Sigmoid colon (tissue), 7 donors: ENCODE measurements around the gene NPAS2. TPM values are rescaled to one million over a fixed set of nuclear protein-coding genes. Genes with fewer than 3 reads are reported as not detected.
A peak's percentile ranks its signal among the peaks of the same experiment; 100 is the strongest.

Experiments
- DNase-seq: peaks from one replicate; pipeline ENCODE4 v3.0.0-alpha.2; 2019
- H3K27ac ChIP-seq, 4 donors: fragments of 200-600 bp; sonication (generic); one replicate each; pipeline ENCODE4 v1.5.1; 2016 to 2019; ENCODE audit warnings: mild to moderate bottlenecking in 1 of 4
- H3K27me3 ChIP-seq, 3 donors: fragments of 200-600 bp; sonication (generic); one replicate each; pipeline ENCODE4 v1.5.1; 2019; ENCODE audit warnings: mild to moderate bottlenecking in 1 of 3
- H3K36me3 ChIP-seq, 4 donors: fragments of 200-600 bp; sonication (generic); one replicate each; pipeline ENCODE4 v1.5.1; 2016 to 2019
- H3K4me1 ChIP-seq, 4 donors: fragments of 200-600 bp; sonication (generic); one replicate each; pipeline ENCODE4 v1.5.1; 2017 to 2019
- H3K4me3 ChIP-seq, 4 donors: fragments of 200-600 bp; sonication (generic); one replicate each; pipeline ENCODE4 v1.5.1; 2017 to 2019; ENCODE audit warnings: mild to moderate bottlenecking in 2 of 4, moderate library complexity in 1 of 4
- H3K9me3 ChIP-seq, 4 donors: fragments of 200-600 bp in 3 of 4; sonication (generic) in 3 of 4; one replicate each; pipeline versions ENCODE4 v1.5.1 to v1.6.1; 2013 to 2019
- EP300 ChIP-seq, 4 donors: sonication (generic); formaldehyde crosslinking; IDR thresholded peaks; one replicate each; pipeline ENCODE4 v1.6.1; 2017; ENCODE audit warnings: antibody characterized with exemption in 4 of 4
- POLR2A ChIP-seq, 2 donors: fragments of 450-650 bp; IDR thresholded peaks; one replicate each; pipeline ENCODE4 v1.6.1; 2016; ENCODE audit warnings: antibody characterized with exemption in 2 of 2, mild to moderate bottlenecking in 2 of 2, moderate library complexity in 2 of 2
- POLR2AphosphoS5 ChIP-seq, 4 donors: sonication (generic); formaldehyde crosslinking; IDR thresholded peaks; one replicate each; pipeline ENCODE4 v1.6.1; 2017; ENCODE audit warnings: antibody characterized with exemption in 4 of 4
- WGBS, 2 donors: extraction: QIAGEN DNeasy Blood & Tissue Kit; methylation state at CpG; one replicate each; pipeline ENCODE4 v1.1.7; 2013; 5-methylcytosine and 5-hydroxymethylcytosine counted together
- intact Hi-C: fragments of 100-400 bp; cut with DNase I; formaldehyde crosslinking; loops from one replicate; pipeline ENCODE4 v1.15.1; 2023
- polyA plus RNA-seq, 3 donors: library from polyadenylated mRNA; stranded (reverse); fragments of 200-250 nt; gene quantifications; one replicate each; pipeline ENCODE4 v1.2.3, GENCODE V29; 2013
- total RNA-seq, 4 donors: library from RNA; depleted of rRNA; stranded (reverse); fragments of >200 nt; gene quantifications; one replicate each; pipeline ENCODE4 v1.1.0, GENCODE V29; 2016
- TF ChIP-seq, protein P1 (sequence below), 4 experiments: fragments of 450-650 bp in 3 of 4; fragments of 200-600 bp in 1 of 4; IDR thresholded peaks; one replicate each; pipeline ENCODE4 v1.5.1; 2016 to 2019; ENCODE audit warnings: antibody characterized with exemption in 4 of 4, mild to moderate bottlenecking in 3 of 4, moderate library complexity in 2 of 4
- donor health status: healthy with polysubstance abuse.
- donor health status: Bipolar disorder and iron deficiency.
- donor health status: healthy.

NPAS2 gene
- total and polyA plus RNA-seq, 7 donors, result 14.2 to 53.9 (median 23.2) TPM

DNA sequence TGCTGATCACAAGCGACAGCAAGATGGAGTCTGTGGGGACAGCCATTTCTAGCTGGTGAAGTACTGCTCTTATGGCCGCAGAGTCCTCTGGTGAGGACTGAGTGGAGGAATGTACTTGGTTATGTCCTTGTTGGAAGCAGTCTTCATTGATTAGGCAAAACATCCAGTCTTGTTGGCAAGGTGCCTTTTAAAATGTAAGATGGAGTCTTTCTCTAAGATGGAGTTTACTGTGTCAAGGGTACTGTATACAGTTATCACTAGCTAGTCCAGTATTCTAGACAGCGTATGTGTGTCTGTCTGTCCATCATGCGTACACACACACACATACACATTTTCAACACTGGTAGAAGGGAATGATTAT is 74.8 kb downstream of the NPAS2 start:
- 97 to 98% methylated on average over 4 of the region's 4 CpGs for WGBS, 2 donors
- DNase-seq, result no peak
- intact Hi-C loops, result no loop called here
- Histone ChIP-seq H3K4me3 (no peak overlapping the region), H3K9me3 (no peaks in the 10 kb centered on the region), H3K27me3 (no peaks in the 10 kb centered on the region), H3K4me1 (peaks cover 0 to 19% (median 14%) of the 10 kb centered on the region in 4 donors), H3K27ac (no peak overlapping the region), H3K36me3 (no peaks in the 10 kb centered on the region)
- TF ChIP-seq POLR2A (IDR thresholded peaks at IDR 0.05), result no peak
- TF ChIP-seq POLR2AphosphoS5 (IDR thresholded peaks at IDR 0.05), result no peak
- no peak for TF ChIP-seq EP300 (IDR thresholded peaks at IDR 0.05)
- TF ChIP-seq, protein P1, sequence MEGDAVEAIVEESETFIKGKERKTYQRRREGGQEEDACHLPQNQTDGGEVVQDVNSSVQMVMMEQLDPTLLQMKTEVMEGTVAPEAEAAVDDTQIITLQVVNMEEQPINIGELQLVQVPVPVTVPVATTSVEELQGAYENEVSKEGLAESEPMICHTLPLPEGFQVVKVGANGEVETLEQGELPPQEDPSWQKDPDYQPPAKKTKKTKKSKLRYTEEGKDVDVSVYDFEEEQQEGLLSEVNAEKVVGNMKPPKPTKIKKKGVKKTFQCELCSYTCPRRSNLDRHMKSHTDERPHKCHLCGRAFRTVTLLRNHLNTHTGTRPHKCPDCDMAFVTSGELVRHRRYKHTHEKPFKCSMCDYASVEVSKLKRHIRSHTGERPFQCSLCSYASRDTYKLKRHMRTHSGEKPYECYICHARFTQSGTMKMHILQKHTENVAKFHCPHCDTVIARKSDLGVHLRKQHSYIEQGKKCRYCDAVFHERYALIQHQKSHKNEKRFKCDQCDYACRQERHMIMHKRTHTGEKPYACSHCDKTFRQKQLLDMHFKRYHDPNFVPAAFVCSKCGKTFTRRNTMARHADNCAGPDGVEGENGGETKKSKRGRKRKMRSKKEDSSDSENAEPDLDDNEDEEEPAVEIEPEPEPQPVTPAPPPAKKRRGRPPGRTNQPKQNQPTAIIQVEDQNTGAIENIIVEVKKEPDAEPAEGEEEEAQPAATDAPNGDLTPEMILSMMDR (IDR thresholded peaks at IDR 0.05), result no peak

- TF ChIP-seq, protein P1 (IDR thresholded peaks at IDR 0.05), result no peak
- no peak for TF ChIP-seq POLR2AphosphoS5 (IDR thresholded peaks at IDR 0.05)
- TF ChIP-seq POLR2A (IDR thresholded peaks at IDR 0.05), result no peak
- no peak for TF ChIP-seq EP300 (IDR thresholded peaks at IDR 0.05)
- H3K9me3 ChIP-seq, result no peaks in the 10 kb centered on the region
- WGBS, 2 donors, result 39 to 78% methylated on average over 3 of the region's 3 CpGs
- peak; percentile 77 for DNase-seq
- H3K27me3 ChIP-seq, result no peaks in the 10 kb centered on the region
- no peak overlapping the region for H3K4me3 ChIP-seq
- no peaks in the 10 kb centered on the region for H3K36me3 ChIP-seq
- peaks cover 0 to 19% (median 14%) of the 10 kb centered on the region in 4 donors for H3K4me1 ChIP-seq
- intact Hi-C loops, result no loop called here
- peak overlapping the region in 2 of 4 donors; percentile 8 for H3K27ac ChIP-seq
Observed at GRCh38 chr2:100895402-100895801, 75.5 kb downstream of the NPAS2 start.

- TF ChIP-seq, protein P1 (IDR thresholded peaks at IDR 0.05), result no peak
- TF ChIP-seq EP300 (IDR thresholded peaks at IDR 0.05), result no peak
- TF ChIP-seq POLR2AphosphoS5 (IDR thresholded peaks at IDR 0.05), result no peak
- no peak for TF ChIP-seq POLR2A (IDR thresholded peaks at IDR 0.05)
- no peak for DNase-seq
- Histone ChIP-seq H3K27me3 (no peaks in the 10 kb centered on the region), H3K9me3 (no peaks in the 10 kb centered on the region), H3K4me1 (peaks cover 0 to 19% (median 14%) of the 10 kb centered on the region in 4 donors), H3K27ac (peak overlapping the region in 1 of 4 donors; percentile 8), H3K36me3 (no peaks in the 10 kb centered on the region), H3K4me3 (no peak overlapping the region)
- intact Hi-C loops, result no loop called here
- WGBS, 2 donors, result 44 to 74% methylated on average over 3 of the region's 3 CpGs
Observed at GRCh38 chr2:100895934-100896685, 76.2 kb downstream of the NPAS2 start.

GRCh38 chr2:100898035-100898665 is 78.2 kb downstream of the NPAS2 start:
- H3K36me3 ChIP-seq, result no peaks in the 10 kb centered on the region
- H3K4me3 ChIP-seq, result no peak overlapping the region
- intact Hi-C loops, result no loop called here
- 40 to 76% methylated on average over 8 of the region's 8 CpGs for WGBS, 2 donors
- no peaks in the 10 kb centered on the region for H3K27me3 ChIP-seq
- H3K4me1 ChIP-seq, result peaks cover 0 to 23% (median 22%) of the 10 kb centered on the region in 4 donors
- no peak overlapping the region for H3K27ac ChIP-seq
- no peaks in the 10 kb centered on the region for H3K9me3 ChIP-seq
- DNase-seq, result no peak
- TF ChIP-seq EP300 (IDR thresholded peaks at IDR 0.05), result no peak
- TF ChIP-seq, protein P1 (IDR thresholded peaks at IDR 0.05), result no peak
- no peak for TF ChIP-seq POLR2A (IDR thresholded peaks at IDR 0.05)
- TF ChIP-seq POLR2AphosphoS5 (IDR thresholded peaks at IDR 0.05), result no peak
